Right kidney (tissue), 1 donor: Measurements from ENCODE around the gene NAV2.

Source experiments
- DNase-seq: peaks from one replicate; pipeline ENCODE4 v3.0.0-alpha.2; 2016

Gene NAV2

DNA sequence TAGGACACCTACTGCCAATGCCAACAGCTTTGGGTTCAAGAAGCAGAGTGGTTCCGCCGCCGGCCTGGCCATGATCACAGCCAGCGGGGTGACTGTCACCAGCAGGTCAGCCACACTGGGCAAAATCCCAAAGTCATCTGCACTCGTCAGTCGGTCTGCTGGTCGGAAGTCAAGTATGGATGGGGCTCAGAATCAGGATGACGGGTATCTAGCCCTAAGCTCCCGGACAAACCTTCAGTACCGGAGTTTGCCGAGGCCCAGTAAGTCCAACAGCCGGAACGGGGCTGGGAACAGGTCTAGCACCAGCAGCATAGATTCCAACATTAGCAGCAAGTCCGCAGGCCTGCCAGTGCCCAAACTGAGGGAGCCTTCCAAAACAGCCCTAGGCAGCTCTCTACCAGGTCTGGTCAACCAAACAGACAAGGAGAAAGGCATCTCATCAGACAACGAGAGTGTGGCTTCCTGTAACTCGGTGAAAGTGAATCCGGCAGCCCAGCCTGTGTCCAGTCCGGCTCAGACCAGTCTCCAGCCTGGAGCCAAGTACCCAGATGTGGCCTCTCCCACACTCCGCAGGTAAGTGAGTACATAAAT, 332.6 kb downstream of the NAV2 start:
- DNase-seq = no peak

DNA sequence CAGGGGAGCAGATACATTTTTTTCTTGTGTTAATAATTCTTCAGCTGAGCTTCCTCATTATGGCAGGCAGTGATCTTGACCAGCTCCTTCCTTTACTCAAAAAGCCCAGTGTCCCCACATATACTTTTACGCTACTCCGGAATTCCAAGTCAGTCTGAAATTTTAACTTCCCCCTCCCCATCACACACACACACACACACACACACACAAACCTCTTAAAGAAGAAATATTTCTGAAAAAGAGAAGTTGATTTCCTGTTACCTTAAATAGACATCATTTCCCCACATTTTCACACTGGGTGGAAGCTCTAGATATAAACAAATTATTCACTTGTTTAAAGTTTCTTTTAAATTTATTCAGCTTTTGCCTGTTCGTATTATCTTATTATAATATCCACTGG, 333.8 kb downstream of the NAV2 start:
- no peak for DNase-seq

DNA sequence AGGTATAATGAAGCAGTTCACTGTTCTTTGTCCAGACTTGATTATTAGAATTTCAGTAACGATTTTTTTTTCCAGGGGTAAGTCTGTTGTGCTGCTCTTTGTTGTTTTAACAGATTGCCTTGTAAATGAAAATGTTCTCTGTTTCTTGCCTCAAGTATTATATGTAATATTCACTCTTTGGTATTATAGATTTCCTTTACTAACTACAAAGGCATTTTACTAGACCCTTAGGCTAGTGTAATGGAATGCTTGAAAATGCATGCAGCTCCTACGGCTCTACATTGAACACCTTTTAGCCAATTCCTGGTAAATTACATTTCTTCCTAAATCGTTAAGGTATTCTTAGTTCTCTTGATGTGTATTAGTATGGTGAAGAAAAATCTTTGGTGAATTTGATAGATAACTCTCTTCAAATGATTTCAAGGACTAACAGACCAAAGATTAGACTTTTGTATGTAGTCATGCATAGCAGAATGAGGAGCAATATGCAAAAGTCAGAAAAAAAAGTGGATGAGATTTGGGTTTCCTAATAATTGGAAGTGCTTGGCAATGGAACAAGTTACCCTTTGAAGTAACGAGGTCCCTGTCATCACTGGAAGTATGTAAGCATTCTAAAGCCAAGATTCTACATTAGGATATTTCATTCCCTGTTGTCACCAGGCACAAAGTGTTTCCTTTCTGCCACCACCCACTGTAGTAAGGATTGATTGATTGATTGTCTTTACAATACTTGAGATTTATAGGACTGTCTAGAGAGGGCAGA, 334.6 kb downstream of the NAV2 start:
- DNase-seq = no peak

DNA sequence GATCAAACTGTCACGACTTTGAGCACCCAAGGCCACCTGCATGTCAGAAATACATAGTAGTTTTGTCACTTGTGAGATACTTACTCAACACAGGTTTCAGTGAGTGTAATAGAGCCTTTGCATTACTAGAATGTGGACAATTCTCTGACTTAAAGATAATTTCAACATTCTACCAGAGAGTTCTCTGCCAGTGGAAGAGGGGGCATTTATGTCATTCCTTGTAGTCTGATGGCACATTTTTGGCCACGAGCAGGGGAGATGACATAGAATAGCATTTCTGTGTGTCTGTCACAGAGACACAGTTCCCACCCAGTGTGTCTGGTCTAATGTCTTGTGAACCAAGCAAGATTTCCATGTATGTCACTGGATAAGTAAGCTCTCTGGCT, 335.1 kb downstream of the NAV2 start:
- no peak for DNase-seq

DNA sequence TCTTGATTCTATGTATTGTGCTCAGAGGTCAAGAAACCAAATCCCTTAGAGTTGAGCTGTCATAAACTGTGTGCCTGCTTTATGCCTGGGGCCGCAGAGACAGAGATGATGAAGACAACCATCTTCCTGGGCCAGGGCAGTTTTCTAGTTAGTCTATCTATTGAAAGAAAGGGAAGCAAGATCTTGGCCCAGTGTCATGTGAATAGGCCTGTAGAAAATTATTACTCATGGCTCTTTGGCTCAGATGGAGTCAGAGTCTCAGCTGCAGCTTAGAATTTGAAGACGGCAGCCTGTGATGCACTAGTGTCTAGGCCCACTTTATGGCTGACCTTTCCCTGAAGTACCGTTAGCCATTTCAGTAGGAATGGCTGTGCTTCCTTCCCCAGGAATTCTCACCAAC, 335.6 kb downstream of the NAV2 start:
- DNase-seq = no peak

DNA sequence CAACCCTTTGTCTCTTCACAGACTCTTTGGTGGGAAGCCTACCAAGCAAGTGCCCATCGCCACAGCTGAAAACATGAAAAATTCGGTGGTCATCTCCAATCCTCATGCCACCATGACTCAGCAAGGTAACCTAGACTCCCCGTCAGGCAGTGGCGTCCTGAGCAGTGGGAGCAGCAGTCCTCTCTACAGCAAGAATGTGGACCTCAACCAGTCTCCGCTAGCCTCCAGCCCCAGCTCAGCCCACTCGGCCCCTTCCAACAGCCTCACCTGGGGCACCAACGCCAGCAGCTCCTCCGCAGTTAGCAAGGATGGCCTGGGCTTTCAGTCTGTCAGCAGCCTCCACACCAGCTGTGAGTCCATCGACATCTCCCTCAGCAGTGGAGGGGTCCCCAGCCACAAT, 336.1 kb downstream of the NAV2 start:
- DNase-seq = no peak

DNA sequence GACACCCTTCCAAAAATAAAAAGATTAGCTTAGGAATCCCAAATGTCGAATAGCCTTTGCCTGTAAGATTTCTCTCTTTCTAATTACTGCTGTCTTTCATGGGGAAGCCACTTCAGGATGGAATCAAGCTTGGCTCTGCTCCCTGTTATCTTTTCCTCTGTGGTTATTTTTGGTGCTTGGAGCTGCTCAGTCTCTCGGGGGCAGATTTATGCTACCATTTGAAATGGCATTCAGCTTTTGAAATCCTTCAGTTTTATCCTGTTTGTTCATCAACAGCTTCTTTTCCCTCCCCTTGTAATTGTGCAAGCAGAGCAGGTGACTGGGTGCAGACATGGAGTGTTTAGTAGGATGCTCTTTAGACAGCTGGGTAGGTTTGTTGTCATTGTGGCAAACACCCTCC, 336.6 kb downstream of the NAV2 start:
- DNase-seq = no peak

DNA sequence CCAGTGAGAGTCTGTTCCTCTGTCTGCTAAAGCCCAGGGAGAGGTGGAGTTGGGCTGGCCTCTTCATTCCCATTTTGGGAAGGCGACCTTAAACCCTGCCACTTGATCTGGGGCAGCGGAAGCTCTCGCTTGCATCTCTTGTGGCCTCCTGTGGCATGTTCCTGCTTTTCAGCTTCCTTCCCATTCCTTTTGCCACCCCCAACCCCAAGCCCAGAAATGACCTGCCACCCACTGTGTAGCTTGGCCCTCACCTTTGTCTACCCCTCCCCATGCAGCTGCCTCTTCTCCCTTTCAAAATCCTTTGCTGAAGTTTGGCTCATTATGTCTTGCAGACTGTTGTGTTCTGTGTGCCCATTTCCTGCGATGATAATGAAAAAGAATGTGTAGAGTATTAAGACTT, 337.4 kb downstream of the NAV2 start:
- DNase-seq = no peak

DNA sequence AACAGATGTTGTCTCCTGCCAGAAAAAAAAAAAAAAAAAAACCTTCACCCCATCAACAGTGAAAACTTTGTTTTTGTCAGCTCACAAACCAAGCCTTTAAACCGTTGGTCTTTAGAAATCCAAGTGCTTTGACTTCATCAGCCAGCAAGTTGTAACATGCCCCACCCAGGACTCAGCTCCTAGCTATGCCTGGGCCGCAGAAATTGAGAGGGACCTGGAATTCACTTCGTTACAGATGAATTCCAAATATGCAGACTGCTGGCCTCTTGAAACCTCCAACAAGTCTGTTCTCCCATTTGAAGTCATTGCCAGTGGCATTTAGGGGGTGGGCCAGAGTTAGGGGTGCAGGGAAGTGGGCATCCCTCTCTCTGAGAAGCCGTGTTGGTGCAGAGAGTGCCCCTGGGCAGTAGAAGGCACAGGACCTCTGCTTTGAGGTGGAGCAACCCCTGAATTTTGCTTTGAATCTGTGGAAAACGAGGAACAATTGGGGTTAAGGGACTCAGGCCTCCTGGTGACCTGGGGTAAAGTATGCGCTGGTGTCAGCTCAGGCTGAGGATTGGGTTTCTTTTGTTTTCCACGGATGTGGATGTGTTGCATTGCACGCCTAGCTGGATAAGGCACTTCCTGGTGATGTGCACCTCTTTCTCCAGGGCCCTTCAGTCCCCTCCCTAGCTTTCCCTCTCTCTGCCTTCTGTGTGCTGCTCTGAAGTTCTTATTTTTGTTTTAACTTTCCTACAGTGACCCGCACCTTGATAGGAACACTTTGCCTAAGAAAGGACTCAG, 338.1 kb downstream of the NAV2 start:
- no peak for DNase-seq

DNA sequence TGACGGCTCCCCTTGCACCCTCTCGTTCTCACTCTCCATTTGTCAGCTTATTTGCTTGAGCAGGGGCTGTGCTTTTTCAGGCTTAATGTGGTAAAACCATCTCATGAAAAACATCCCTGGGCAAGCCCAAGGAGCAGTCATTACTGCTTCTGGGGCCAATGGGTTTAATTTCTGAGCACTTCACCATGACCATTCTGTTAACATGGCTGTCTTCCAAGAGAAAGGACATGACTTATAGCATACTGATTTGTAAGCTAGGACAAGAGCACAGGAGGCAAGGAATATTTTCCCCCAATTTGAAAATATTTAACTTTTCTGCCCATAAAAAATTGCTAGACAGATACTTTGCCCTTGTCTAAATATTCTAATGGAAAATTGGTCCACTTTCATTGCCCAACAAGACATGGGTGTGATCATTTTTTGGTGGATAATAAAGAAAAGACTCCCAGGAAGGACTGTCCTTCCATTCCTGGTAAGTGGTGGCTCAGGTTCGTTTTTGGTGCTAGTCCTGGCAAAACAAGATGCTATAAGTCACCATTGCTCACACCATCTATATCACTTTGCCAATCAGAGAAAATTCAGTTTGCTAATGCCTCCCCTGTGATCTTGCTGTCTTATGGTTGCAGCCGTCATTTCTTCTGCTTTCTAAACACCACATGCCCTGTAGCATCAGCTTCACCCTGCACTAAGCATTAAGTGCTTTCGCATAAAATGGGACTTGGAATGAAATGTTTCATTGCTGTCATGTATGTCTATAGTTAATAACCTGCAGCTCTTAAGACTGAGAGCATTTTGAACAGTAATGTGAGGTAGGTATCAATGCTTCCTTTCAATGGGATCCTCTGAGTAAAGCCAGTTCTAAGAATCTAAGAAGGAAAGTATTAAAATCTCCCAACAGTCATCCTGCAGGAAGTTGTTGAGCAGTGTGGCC, 339.1 kb downstream of the NAV2 start:
- no peak for DNase-seq

DNA sequence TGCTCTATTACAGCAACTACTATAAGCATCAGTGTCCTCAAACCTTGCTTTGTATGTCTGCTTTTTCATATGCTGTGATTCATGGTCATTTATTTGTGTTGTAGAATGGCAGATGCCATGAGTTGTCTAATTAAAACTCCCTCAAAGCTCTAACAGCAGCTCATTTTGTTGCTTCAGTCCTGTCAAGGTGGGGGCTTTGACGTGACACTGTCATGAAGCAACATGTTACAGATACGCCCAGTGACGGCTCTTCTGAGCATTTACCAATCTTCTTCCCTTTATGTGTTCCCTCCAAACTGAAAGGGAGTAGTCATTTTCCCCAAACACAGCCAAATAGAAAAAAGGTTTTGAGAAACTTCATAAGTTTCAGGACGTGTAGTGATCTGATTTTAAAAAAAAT, 340.9 kb downstream of the NAV2 start:
- no peak for DNase-seq

DNA sequence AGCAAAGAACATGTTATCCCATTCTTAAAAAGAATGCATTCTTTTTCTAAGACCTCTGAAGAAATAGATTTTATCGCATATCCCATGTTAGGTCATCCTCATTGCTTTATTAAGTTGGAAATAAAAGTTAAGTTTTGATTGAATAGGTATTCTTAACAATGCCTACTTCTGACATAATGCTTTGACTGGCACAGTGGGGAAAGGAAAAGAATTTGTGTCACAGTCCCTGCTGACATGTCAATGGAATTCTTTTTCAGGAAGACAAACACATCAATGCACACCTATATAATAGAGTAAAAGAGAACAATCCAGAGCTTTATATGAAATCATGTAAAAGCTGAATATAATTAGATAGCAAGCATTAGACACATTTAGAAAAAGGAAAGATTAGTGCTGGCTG, 341.9 kb downstream of the NAV2 start:
- DNase-seq = no peak

DNA sequence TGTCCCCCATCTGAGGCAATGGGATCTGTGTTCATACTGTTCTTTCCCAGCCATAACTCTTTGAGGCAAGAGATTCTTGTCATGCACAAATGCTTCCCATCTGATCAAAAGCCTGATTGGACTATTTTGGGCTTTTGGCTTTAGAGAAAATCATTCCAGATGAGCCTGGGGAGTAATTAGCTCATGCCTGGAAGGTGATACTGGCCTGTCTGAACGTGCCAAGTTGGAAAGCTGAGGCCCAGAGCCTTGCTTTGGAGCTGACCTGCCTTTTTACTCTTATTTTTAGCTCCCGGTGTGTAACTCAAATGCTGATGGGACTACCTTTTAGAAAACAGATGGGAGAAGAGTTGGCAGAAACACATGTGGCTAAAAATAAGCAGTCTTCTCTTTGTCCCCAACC, 342.7 kb downstream of the NAV2 start:
- DNase-seq = no peak

DNA sequence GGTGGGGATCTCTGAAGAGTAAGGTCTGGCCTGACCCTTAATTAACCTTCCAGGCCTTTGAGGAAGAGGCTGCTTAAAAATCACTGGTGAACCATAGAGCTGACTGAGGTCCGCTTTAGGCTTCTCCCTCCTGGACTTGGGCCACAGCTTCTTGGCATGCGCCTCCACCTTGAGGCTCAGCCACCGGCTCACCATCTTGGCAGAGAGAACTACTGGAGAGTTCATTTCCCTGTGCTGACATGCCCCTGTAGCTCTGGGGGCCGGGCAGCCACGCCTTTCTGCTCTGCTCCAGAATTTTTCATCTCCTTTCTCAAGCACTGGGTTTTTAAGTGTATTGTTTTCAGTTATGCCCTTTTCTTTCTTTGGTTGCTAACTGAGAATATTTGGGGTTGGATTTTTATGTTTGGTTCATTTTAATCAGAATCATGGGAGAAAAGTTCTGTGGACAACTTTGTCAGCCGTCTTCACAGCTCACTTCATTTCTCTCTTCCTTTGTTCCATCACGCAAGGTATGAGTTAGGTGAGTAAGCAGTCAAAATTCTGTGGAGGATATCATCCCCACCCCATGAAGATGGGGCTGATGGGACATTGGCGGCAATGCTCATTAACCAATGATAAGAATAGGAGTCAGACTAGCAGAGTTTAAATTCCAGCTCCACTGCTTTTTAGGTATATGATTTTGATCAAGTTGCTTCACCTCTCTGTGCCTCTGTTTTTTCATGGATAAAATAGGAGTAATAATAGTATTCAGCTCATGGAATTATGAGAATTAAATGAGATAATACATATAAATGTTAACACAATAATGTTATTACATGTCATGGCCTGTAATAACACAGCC, 343.7 kb downstream of the NAV2 start:
- no peak for DNase-seq

DNA sequence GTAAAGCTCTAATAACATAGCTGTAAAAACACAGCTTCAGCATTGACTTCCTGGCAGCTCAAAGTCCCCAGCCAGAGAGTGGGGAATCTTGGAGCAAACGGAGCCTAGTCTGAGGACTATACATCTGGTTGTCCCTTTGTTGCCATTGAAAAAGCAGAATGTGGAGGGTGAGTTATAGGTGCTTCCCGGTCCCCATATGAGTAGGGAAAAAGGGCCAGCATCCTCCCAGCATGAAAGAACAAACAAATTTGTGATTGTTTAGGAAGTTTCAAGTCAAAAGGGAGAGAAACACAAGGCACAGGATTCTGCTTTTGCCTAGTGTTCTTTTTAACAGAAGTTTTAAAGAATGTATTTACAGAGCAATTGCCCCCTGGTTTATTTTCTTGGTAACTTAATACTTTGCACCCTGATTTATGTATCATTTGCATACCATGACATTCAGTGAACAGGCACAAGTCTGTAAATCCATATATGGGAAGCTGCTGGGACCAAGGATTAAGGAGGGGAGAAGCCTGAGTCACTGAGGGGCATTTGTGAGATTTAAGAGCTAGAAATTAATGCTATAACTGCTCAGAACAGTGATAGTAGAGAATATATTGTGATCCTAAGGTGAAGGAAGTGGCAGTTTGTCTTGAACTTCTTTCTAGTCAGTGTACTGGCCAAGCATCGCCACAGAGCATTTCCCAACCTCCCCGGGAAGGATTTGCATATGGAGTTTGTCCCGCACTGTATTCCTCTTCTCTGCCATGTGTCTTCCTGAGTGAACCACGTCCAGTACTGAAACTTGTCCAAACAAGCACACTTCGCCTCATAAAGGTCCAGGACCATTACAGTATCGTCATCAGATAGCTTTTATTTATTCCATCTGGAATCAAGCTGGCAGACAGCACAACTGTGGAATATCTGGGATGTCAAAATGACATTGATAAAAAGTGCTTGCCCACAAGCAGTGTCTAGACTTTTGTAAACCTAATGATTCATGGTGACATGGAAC, 344.6 kb downstream of the NAV2 start:
- DNase-seq = peak; percentile 35

DNA sequence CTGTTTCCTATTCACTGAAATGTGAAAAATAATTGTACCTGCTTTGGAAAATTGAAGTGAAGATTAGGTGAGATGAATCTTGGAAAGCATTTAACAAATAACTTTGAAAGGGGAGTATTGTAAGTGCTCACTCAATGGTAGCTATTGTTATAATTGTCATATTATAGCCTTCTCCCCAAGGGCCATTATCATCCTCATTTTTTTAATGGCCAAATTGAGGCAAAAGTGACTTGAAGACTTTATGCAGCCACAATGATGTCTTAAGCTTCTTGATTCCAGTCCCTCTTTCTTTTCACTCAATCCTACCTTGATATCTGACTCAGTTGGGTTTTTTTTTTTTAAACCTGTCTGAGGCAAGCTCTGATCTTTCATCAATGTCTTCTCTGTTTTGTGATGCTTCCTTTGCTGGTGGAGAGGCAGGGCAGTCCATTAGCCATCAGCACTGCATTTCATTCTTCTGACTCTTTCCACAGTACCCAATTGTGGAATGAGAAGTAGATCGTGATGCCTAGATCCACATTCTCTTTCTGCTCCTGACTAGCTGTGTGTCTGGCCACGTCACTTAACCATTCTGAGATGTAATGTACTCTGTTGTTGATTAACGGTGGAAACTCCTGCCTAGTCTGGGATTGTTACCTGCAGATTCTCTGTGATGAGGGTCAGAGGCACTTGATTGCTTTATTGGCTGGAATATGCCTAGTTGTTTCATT, 346.3 kb downstream of the NAV2 start:
- DNase-seq = no peak

DNA sequence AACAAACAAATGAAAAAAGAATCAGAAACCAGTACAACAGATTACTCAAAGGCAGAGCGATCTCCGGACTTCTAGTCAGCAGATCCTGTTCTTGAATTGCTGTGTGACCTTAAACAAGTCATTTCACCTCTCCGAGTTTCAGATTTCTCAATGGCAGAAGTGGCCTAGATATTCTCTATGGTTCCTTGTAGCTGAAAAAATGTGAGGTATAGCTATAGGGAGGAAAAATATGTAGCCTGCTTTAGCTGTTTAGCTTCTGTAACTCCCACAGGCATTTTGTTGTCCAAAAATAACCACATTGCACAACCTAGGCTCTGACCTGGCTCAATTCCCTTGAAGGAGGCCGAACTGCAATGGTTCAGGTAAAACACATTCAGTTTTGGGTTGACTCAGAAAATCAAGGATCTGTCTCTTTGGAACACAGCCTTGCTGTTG, 347.0 kb downstream of the NAV2 start:
- DNase-seq = no peak

DNA sequence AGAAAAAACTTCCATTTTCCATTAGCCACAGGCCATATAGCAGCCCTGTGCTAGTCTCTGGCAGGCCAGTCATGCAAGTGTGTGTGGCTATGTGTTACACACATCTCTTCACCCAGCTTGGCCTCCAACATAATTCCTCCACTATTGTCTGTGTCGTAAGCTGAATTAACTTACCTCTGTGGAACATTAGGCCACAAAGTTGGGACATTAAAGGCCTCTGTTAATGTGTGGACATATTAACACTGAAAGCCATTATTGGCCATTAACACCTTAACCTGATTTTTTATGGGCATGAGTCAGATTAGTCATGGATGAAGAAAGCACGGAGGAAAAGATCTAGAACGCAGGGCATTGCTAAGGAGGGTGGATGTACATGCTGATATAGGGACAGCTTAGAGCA, 347.5 kb downstream of the NAV2 start:
- no peak for DNase-seq

DNA sequence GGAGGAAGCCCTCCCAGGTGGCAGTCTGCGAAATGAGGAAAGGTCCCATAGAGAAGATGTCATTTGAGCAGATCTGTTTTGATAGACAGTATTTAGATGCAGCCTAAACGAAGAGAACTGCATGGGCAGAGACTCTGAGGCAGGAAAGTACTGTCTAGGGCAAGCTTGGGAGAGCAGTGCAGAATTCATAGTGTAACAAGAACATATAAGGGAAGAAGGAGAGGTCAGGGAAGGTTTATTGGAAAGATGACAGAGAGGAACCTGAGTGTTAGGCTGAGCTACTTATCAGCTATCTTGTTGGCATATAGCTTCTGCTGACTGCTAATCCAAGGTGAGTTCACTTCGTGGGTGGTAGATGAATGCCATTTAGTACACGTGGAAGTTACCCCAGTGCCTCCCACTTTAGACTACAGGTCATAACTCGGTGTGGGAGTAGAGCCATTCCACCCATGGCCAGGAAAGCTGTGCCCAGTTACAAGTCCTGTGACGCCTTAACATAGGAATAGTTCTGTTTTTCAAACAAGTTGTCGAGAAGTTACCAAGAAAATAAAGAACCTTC, 348.1 kb downstream of the NAV2 start:
- DNase-seq = no peak
